ENCODE measurements around the gene ADO.

GRCh38 chr10:62764011-62764410 is 40.5 kb upstream of the ADO start:
- TF ChIP-seq EZH2phosphoT487 (IDR thresholded peaks at IDR 0.05; ENCODE audit: low read depth, severe bottlenecking, unreplicated experiment) (no peak), CTCF (IDR thresholded peaks at IDR 0.05; ENCODE audit: poor library complexity) (no peak)
